B cell (primary cell): ENCODE data around the gene ADAMTS16. TPM values are rescaled to one million over a fixed set of nuclear protein-coding genes. Genes with fewer than 3 reads are reported as not detected.

ENCODE experiments used
- ATAC-seq: fragments of 200-7000 bp; cut with Tn5 transposase; one replicate; pipeline ENCODE4 v1.10.0; 2021; ENCODE audit warnings: low read depth, mild to moderate bottlenecking, moderate number of reproducible peaks, moderate library complexity
- CTCF ChIA-PET: fragments of 350-600 bp; sonication (Branson Sonifier 250); formaldehyde crosslinking; loops from one replicate; lab custom pipeline; 2021; ENCODE audit warnings: antibody characterized with exemption, inconsistent platforms; lab: Charles Lee
- POLR2A ChIA-PET: fragments of 350-600 bp; sonication (Branson Sonifier 250); formaldehyde crosslinking; loops from one replicate; lab custom pipeline; 2021; ENCODE audit warnings: antibody characterized with exemption; lab: Charles Lee
- DNase-seq: peaks from one replicate; pipeline ENCODE4 v3.0.0; 2013
- H2AFZ ChIP-seq: 2 replicates; pipeline ENCODE4 v1.6.1; 2012; ENCODE audit warnings: mild to moderate bottlenecking, low read depth, low read length; ENCODE audit not compliant: insufficient read depth, poor library complexity, severe bottlenecking
- H3K27ac ChIP-seq, 2 donors: 1 replicate in 1 of 2; 2 replicates in 1 of 2; pipeline ENCODE4 v1.5.1; 2012 to 2013; ENCODE audit warnings: low read length in 2 of 2, mild to moderate bottlenecking in 2 of 2, moderate library complexity in 1 of 2
- H3K27me3 ChIP-seq, 4 experiments: fragments of 200-600 bp in 1 of 4; sonication (generic) in 1 of 4; replicated peaks in 1 of 4; 1 replicate in 2 of 4; 2 replicates in 2 of 4; pipeline versions ENCODE4 v1.6.1 to v1.7.0; 2013 to 2016; ENCODE audit warnings: low read length in 3 of 4, mild to moderate bottlenecking in 2 of 4, mixed read lengths in 1 of 4, moderate library complexity in 1 of 4; ENCODE audit not compliant: insufficient read depth in 4 of 4, control insufficient read depth in 3 of 4; ENCODE audit errors: control extremely low read depth in 1 of 4
- H3K36me3 ChIP-seq, 2 experiments: replicated peaks in 1 of 2; 1 replicate in 1 of 2; 2 replicates in 1 of 2; pipeline versions ENCODE4 v1.6.1 to v1.7.1; 2013; ENCODE audit warnings: low read length in 1 of 2; ENCODE audit not compliant: insufficient read depth in 2 of 2, control insufficient read depth in 1 of 2; ENCODE audit errors: control extremely low read depth in 1 of 2, extremely low read depth in 1 of 2
- H3K4me1 ChIP-seq, 2 donors: fragments of 200-600 bp in 1 of 2; sonication (generic) in 1 of 2; 1 replicate in 1 of 2; 2 replicates in 1 of 2; pipeline versions ENCODE4 v1.5.1 to v1.6.1; 2013 to 2017; ENCODE audit warnings: low read length in 2 of 2; ENCODE audit not compliant: control insufficient read depth in 2 of 2, insufficient read depth in 2 of 2
- H3K4me2 ChIP-seq: replicated peaks from 2 replicates; pipeline ENCODE3; 2012; ENCODE audit warnings: mild to moderate bottlenecking, low read depth, low read length; ENCODE audit not compliant: poor library complexity, severe bottlenecking
- H3K4me3 ChIP-seq, 5 experiments: fragments of 200-600 bp in 1 of 5; sonication (generic) in 1 of 5; 1 replicate in 3 of 5; 2 replicates in 2 of 5; pipeline versions ENCODE4 v1.5.1 to v1.7.0; 2011 to 2016; ENCODE audit warnings: low read length in 4 of 5, mild to moderate bottlenecking in 4 of 5, low read depth in 2 of 5, control low read depth in 1 of 5, moderate library complexity in 1 of 5; ENCODE audit not compliant: insufficient read depth in 1 of 5; ENCODE audit errors: control extremely low read depth in 1 of 5, extremely low read depth in 1 of 5
- H3K79me2 ChIP-seq: fragments of 200-600 bp; sonication (generic); one replicate; pipeline ENCODE4 v1.6.0; 2016; ENCODE audit warnings: low read length; ENCODE audit not compliant: control insufficient read depth, insufficient read depth
- H3K9ac ChIP-seq: fragments of 200-600 bp; sonication (generic); 2 replicates; pipeline ENCODE4 v1.6.1; 2017; ENCODE audit warnings: mild to moderate bottlenecking, low read length, moderate library complexity
- H3K9me3 ChIP-seq, 3 donors: one replicate each; pipeline versions ENCODE4 v1.6.1 to v1.7.1; 2013; ENCODE audit warnings: low read length in 2 of 3; ENCODE audit not compliant: control insufficient read depth in 2 of 3, insufficient read depth in 1 of 3; ENCODE audit errors: control extremely low read depth in 1 of 3
- H4K20me1 ChIP-seq: 2 replicates; pipeline ENCODE4 v1.6.0; 2012; ENCODE audit warnings: mild to moderate bottlenecking, low read length; ENCODE audit not compliant: insufficient read depth, control insufficient read depth, poor library complexity, severe bottlenecking
- H3K27ac Mint-ChIP-seq: one replicate; pipeline ENCODE4 v1.8.0; 2021; ENCODE audit warnings: mixed read lengths
- H3K27me3 Mint-ChIP-seq: one replicate; pipeline ENCODE4 v1.8.0; 2021; ENCODE audit warnings: mixed read lengths
- H3K4me1 Mint-ChIP-seq: one replicate; pipeline ENCODE4 v1.8.0; 2021; ENCODE audit warnings: mixed read lengths
- H3K4me3 Mint-ChIP-seq: one replicate; pipeline ENCODE4 v1.8.0; 2021; ENCODE audit warnings: mixed read lengths
- H3K9me3 Mint-ChIP-seq: one replicate; pipeline ENCODE4 v1.8.0; 2022; ENCODE audit warnings: mixed read lengths; ENCODE audit not compliant: insufficient read depth
- EZH2 ChIP-seq: IDR thresholded peaks from 2 replicates; pipeline ENCODE4 v1.6.1; 2012; ENCODE audit warnings: borderline replicate concordance, low read depth, mild to moderate bottlenecking, moderate library complexity, low read length; ENCODE audit not compliant: insufficient read depth, poor library complexity, severe bottlenecking
- WGBS: methylation state at CpG from one replicate; pipeline ENCODE4 v1.1.5; 2013; ENCODE audit warnings: missing lambda C conversion rate; ENCODE audit not compliant: insufficient coverage; 5-methylcytosine and 5-hydroxymethylcytosine counted together
- intact Hi-C: fragments of 100-400 bp; cut with micrococcal nuclease; formaldehyde crosslinking; loops from one replicate; pipeline ENCODE4 v1.10.0; 2022
- polyA plus RNA-seq: library from polyadenylated mRNA; depleted of rRNA; stranded (reverse); fragments of >200 nt; gene quantifications from 2 replicates; pipeline ENCODE4 v1.2.3, GENCODE V29; 2012
- total RNA-seq, 2 donors: library from RNA; stranded (reverse); fragments of 120-200 nt in 1 of 2; gene quantifications; 1 replicate in 1 of 2; 2 replicates in 1 of 2; pipeline versions ENCODE4 v1.2.3 to v1.2.4, GENCODE V29; 2013 to 2022
- TF ChIP-seq, protein P1 (sequence below): fragments of 200-600 bp; IDR thresholded peaks from one replicate; pipeline ENCODE4 v1.8.0; 2022; ENCODE audit warnings: antibody characterized with exemption, mild to moderate bottlenecking

ADAMTS16 gene
- total and polyA plus RNA-seq, 2 donors (not counting 1 experiment from before 2014, with no cell fraction given), result not detected

DNA sequence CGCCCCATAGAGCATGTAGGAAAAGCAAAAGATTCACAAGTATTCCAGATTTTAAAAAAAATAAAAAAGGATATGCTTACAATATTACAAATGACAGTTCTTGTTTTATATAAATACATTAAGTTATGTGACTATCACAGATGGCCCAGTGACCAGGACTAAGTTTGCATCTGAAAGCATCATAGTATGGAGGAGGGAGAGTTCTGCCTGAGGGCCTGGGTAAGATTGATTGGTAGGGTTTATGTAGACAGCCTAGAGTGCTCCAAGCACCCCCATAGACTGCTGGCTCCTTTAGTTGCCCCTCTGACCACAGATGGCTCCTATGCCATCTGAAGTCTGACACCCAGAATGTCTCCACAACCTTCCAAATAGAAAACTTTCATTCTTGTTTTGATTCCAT lies 48.0 kb upstream of the ADAMTS16 start:
- WGBS, result no CpG with 5 or more reads among the region's 1 CpG
- peaks cover 3% of the 10 kb centered on the region for H3K9me3 Mint-ChIP-seq
- TF ChIP-seq, protein P1, sequence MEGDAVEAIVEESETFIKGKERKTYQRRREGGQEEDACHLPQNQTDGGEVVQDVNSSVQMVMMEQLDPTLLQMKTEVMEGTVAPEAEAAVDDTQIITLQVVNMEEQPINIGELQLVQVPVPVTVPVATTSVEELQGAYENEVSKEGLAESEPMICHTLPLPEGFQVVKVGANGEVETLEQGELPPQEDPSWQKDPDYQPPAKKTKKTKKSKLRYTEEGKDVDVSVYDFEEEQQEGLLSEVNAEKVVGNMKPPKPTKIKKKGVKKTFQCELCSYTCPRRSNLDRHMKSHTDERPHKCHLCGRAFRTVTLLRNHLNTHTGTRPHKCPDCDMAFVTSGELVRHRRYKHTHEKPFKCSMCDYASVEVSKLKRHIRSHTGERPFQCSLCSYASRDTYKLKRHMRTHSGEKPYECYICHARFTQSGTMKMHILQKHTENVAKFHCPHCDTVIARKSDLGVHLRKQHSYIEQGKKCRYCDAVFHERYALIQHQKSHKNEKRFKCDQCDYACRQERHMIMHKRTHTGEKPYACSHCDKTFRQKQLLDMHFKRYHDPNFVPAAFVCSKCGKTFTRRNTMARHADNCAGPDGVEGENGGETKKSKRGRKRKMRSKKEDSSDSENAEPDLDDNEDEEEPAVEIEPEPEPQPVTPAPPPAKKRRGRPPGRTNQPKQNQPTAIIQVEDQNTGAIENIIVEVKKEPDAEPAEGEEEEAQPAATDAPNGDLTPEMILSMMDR, result no peak
- no peak for TF ChIP-seq EZH2
- no peak overlapping the region for H3K27ac Mint-ChIP-seq
- H3K79me2 ChIP-seq, result no peaks in the 10 kb centered on the region
- H3K4me3 Mint-ChIP-seq, result no peak overlapping the region
- ChIA-PET POLR2A (no interaction called here), CTCF (no interaction called here)
- no peaks in the 10 kb centered on the region for H4K20me1 ChIP-seq
- H2AFZ ChIP-seq, result no peak overlapping the region
- no peak overlapping the region for H3K4me2 ChIP-seq
- no peaks in the 10 kb centered on the region for H3K36me3 ChIP-seq
- H3K4me1 ChIP-seq, result no peaks in the 10 kb centered on the region
- intact Hi-C loops, result no loop called here
- H3K4me3 ChIP-seq, result no peak overlapping the region
- H3K9me3 ChIP-seq, result no peaks in the 10 kb centered on the region
- DNase-seq, result no peak
- H3K27me3 Mint-ChIP-seq, result no peaks in the 10 kb centered on the region
- no peak overlapping the region for H3K27ac ChIP-seq
- H3K9ac ChIP-seq, result no peak overlapping the region
- H3K27me3 ChIP-seq, result no peaks in the 10 kb centered on the region
- no peak for ATAC-seq
- H3K4me1 Mint-ChIP-seq, result no peaks in the 10 kb centered on the region

DNA sequence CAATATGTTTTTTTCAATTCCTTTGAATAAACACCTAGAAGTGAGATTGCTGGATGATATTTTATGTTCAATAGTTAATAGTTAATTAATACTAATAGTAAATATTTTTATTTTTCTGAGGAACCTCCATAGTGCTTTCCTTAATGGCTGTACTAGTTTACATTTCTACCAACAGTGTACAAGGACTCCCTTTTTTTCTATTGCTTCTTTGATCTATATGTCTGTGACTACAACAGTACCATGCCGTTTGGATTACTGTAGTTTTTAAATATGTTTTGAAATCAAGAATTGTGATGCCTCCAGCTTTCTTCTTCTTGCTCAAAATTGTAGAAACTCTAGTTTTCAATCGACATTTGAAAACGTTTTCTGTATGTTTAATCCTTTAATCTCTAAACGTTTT lies 39.5 kb upstream of the ADAMTS16 start:
- WGBS, result no CpG with 5 or more reads among the region's 4 CpGs

More for the DNA sequence above, 39.5 kb upstream of the ADAMTS16 start:
- TF ChIP-seq, protein P1, result no peak
- TF ChIP-seq EZH2, result no peak
- Histone ChIP-seq H3K9ac (no peak overlapping the region), H3K4me3 (no peak overlapping the region), H3K4me1 (no peaks in the 10 kb centered on the region), H3K27ac (no peak overlapping the region), H3K9me3 (peaks cover 0 to 3% (median 0%) of the 10 kb centered on the region in 3 donors), H3K27me3 (no peaks in the 10 kb centered on the region), H3K4me2 (no peak overlapping the region), H2AFZ (no peak overlapping the region), H4K20me1 (no peaks in the 10 kb centered on the region), H3K79me2 (no peaks in the 10 kb centered on the region), H3K36me3 (no peaks in the 10 kb centered on the region)
- no peak overlapping the region for H3K4me3 Mint-ChIP-seq
- ATAC-seq (no peak), DNase-seq (no peak)
- intact Hi-C loops, result no loop called here
- no peak overlapping the region for H3K27ac Mint-ChIP-seq
- H3K4me1 Mint-ChIP-seq, result no peaks in the 10 kb centered on the region
- H3K9me3 Mint-ChIP-seq, result no peaks in the 10 kb centered on the region
- ChIA-PET POLR2A (no interaction called here), CTCF (no interaction called here)
- H3K27me3 Mint-ChIP-seq, result no peaks in the 10 kb centered on the region
